Measurements from ENCODE around the gene PSMD4.

The PSMD4 gene

DNA sequence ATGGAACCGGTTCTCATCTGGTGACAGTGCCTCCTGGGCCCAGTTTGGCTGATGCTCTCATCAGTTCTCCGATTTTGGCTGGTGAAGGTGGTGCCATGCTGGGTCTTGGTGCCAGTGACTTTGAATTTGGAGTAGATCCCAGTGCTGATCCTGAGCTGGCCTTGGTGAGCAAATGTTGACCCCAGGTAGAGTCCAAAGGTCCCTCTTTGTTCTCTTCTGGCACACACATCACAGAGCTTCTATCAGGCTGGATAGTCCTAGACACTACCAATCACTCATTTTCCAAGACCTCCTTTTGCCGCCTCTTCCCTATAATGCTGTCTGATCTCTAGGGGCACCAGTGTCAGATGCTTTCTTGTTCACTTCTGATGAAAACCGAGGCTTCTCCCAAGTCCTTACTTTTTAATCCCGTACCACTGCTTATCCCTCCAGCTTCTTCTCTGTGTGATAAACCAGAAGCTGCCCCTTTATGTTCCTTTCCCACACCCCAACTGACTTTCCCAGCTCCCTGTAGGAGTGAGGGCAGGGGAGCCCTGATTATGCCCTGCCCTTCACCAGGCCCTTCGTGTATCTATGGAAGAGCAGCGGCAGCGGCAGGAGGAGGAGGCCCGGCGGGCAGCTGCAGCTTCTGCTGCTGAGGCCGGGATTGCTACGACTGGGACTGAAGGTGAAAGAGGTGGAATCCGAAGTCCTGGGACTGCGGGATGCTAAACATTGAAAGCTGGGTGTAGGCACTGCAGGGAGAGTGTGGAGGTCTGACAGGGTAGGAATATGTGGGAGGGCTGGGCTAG is 11.1 kb downstream of the PSMD4 start:
- TF ChIP-seq, protein P1, sequence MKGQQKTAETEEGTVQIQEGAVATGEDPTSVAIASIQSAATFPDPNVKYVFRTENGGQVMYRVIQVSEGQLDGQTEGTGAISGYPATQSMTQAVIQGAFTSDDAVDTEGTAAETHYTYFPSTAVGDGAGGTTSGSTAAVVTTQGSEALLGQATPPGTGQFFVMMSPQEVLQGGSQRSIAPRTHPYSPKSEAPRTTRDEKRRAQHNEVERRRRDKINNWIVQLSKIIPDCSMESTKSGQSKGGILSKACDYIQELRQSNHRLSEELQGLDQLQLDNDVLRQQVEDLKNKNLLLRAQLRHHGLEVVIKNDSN (IDR thresholded peaks at IDR 0.05): no peak
- TF ChIP-seq CEBPB (IDR thresholded peaks at IDR 0.05): no peak
- TF ChIP-seq, protein P2, sequence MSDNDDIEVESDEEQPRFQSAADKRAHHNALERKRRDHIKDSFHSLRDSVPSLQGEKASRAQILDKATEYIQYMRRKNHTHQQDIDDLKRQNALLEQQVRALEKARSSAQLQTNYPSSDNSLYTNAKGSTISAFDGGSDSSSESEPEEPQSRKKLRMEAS (IDR thresholded peaks at IDR 0.05): no peak
- no peak for TF ChIP-seq NFIC (IDR thresholded peaks at IDR 0.05)

DNA sequence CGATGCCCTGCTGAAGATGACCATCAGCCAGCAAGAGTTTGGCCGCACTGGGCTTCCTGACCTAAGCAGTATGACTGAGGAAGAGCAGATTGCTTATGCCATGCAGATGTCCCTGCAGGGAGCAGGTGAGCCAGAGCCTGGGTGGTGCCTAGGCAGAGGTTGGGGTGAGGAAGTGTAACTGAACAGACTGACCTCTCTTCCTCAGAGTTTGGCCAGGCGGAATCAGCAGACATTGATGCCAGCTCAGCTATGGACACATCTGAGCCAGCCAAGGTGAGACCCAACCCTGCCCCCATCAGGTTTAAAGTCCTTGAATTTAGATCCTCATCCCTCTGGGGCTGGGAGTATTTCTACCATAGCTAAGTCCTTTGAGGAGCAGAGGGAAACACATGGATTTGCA is 11.8 kb downstream of the PSMD4 start:
- TF ChIP-seq CEBPB (IDR thresholded peaks at IDR 0.05) (no peak), ZBTB7A (IDR thresholded peaks at IDR 0.05; ENCODE audit: low read depth) (no peak), TEAD4 (IDR thresholded peaks at IDR 0.05) (no peak)
- TF ChIP-seq, protein P2 (IDR thresholded peaks at IDR 0.05): no peak

DNA sequence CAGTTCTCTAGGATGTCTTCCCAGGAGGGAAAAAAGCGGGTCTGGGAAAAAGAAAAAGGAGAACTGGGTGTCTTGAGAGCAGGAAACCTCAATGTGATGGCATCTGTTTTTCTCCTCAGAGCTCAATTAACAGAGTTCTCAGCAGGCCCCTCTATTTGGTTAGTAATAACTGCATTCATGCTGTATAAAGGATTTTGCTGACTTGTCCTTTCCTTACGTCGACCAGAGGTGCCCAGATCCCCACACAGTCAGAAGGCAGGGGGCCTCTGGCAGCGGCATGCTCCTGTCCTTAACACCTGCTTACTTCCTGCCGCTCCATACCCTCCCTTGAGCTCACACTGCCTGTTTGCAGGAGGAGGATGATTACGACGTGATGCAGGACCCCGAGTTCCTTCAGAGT is 12.3 kb downstream of the PSMD4 start:
- TF ChIP-seq TAF1 (IDR thresholded peaks at IDR 0.05; ENCODE audit: low read depth): no peak
- TF ChIP-seq CEBPB (IDR thresholded peaks at IDR 0.05): no peak
- TF ChIP-seq FOXM1 (IDR thresholded peaks at IDR 0.05; ENCODE audit: borderline replicate concordance, low read depth): no peak
- TF ChIP-seq, protein P3, sequence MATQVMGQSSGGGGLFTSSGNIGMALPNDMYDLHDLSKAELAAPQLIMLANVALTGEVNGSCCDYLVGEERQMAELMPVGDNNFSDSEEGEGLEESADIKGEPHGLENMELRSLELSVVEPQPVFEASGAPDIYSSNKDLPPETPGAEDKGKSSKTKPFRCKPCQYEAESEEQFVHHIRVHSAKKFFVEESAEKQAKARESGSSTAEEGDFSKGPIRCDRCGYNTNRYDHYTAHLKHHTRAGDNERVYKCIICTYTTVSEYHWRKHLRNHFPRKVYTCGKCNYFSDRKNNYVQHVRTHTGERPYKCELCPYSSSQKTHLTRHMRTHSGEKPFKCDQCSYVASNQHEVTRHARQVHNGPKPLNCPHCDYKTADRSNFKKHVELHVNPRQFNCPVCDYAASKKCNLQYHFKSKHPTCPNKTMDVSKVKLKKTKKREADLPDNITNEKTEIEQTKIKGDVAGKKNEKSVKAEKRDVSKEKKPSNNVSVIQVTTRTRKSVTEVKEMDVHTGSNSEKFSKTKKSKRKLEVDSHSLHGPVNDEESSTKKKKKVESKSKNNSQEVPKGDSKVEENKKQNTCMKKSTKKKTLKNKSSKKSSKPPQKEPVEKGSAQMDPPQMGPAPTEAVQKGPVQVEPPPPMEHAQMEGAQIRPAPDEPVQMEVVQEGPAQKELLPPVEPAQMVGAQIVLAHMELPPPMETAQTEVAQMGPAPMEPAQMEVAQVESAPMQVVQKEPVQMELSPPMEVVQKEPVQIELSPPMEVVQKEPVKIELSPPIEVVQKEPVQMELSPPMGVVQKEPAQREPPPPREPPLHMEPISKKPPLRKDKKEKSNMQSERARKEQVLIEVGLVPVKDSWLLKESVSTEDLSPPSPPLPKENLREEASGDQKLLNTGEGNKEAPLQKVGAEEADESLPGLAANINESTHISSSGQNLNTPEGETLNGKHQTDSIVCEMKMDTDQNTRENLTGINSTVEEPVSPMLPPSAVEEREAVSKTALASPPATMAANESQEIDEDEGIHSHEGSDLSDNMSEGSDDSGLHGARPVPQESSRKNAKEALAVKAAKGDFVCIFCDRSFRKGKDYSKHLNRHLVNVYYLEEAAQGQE (IDR thresholded peaks at IDR 0.05; ENCODE audit: low read depth): no peak
- no peak for TF ChIP-seq NFIC (IDR thresholded peaks at IDR 0.05)
- TF ChIP-seq TEAD4 (IDR thresholded peaks at IDR 0.05): no peak
- TF ChIP-seq, protein P2 (IDR thresholded peaks at IDR 0.05): no peak
- TF ChIP-seq EGR1 (IDR thresholded peaks at IDR 0.05): no peak
- no peak for TF ChIP-seq CREB1 (IDR thresholded peaks at IDR 0.05; ENCODE audit: low read depth)
- no peak for TF ChIP-seq ZBTB7A (IDR thresholded peaks at IDR 0.05; ENCODE audit: low read depth)
- TF ChIP-seq TCF12 (IDR thresholded peaks at IDR 0.05; ENCODE audit: low read depth): no peak
- no peak for TF ChIP-seq EP300 (IDR thresholded peaks at IDR 0.05; ENCODE audit: borderline replicate concordance)
- TF ChIP-seq YY1 (IDR thresholded peaks at IDR 0.05; ENCODE audit: low read depth): no peak
- TF ChIP-seq RAD21 (IDR thresholded peaks at IDR 0.05; ENCODE audit: low read depth): no peak
- TF ChIP-seq, protein P1 (IDR thresholded peaks at IDR 0.05): no peak

DNA sequence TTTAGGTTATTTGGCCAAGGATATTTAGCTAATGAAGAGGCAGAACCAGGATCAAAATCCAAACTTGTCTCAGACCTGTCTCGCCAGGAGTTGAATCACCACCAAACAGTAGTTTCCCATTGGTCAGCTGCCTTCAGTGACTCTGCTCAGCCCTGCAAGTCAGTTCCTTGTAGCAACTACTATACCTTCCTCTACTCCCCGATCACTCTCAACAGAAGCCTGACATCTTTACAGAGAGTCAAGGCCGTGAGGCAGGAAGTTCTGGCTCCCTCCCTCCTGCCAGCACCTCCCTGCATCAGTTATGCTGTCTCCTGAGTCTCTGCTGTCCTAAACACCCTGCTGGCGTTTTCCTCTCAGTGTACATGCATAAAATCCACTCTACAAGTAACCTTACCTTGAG is 13.2 kb downstream of the PSMD4 start:
- no peak for TF ChIP-seq TCF12 (IDR thresholded peaks at IDR 0.05; ENCODE audit: low read depth)
- TF ChIP-seq FOXM1 (IDR thresholded peaks at IDR 0.05; ENCODE audit: borderline replicate concordance, low read depth): no peak
- TF ChIP-seq YY1 (IDR thresholded peaks at IDR 0.05; ENCODE audit: low read depth): no peak
- TF ChIP-seq CEBPB (IDR thresholded peaks at IDR 0.05): no peak
- TF ChIP-seq, protein P1 (IDR thresholded peaks at IDR 0.05): no peak
- TF ChIP-seq ZBTB7A (IDR thresholded peaks at IDR 0.05; ENCODE audit: low read depth): no peak
- TF ChIP-seq EP300 (IDR thresholded peaks at IDR 0.05; ENCODE audit: borderline replicate concordance): no peak
- no peak for TF ChIP-seq EGR1 (IDR thresholded peaks at IDR 0.05)
- TF ChIP-seq, protein P2 (IDR thresholded peaks at IDR 0.05): no peak
- TF ChIP-seq, protein P3 (IDR thresholded peaks at IDR 0.05; ENCODE audit: low read depth): no peak
- no peak for TF ChIP-seq TAF1 (IDR thresholded peaks at IDR 0.05; ENCODE audit: low read depth)
- TF ChIP-seq CREB1 (IDR thresholded peaks at IDR 0.05; ENCODE audit: low read depth): no peak
- no peak for TF ChIP-seq TEAD4 (IDR thresholded peaks at IDR 0.05)
- TF ChIP-seq RAD21 (IDR thresholded peaks at IDR 0.05; ENCODE audit: low read depth): no peak
- no peak for TF ChIP-seq NFIC (IDR thresholded peaks at IDR 0.05)

DNA sequence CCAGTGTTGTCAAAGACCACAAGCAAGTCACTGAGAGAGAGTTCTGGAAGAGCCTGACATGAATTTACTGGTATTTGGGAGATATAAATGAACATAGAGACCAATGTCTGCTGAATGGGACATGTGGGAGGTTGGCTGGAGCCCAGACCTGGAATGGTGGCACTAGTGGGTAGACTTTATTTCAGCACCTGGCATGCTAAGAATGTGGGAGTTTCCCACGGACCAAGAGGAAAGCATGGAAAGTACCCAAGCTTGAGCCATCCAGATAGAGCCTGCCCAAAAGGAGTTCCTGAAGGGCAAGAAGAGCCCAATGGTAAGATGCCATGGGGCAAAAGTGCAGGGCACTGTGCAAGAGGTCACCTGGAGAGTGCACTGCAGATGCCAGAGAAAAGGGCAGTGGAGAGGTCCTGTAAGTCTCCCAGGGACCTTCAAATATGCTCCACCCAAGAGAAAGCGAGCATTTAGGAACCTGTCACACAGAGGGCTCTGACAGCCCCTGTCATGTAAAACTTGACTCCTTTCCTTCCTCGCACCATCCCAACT is 19.5 kb downstream of the PSMD4 start:
- TF ChIP-seq TEAD4 (IDR thresholded peaks at IDR 0.05): 0 out of 2 replicates have a peak, but pooled peaks have one; percentile 18
- no peak for TF ChIP-seq EGR1 (IDR thresholded peaks at IDR 0.05)
- no peak for TF ChIP-seq FOXM1 (IDR thresholded peaks at IDR 0.05; ENCODE audit: borderline replicate concordance, low read depth)
- no peak for TF ChIP-seq EP300 (IDR thresholded peaks at IDR 0.05; ENCODE audit: borderline replicate concordance)
- TF ChIP-seq NFIC (IDR thresholded peaks at IDR 0.05): no peak

All from Ishikawa (cell line).